ENCODE results near the gene NCOA3. TPM values are rescaled to one million over a fixed set of nuclear protein-coding genes. Genes with fewer than 3 reads are reported as not detected.

NCOA3 gene
- total RNA-seq, 1 donor from 2014 or later: 17.9 TPM

GRCh38 chr20:47465335-47466090, 36.2 kb upstream of the NCOA3 start:
- no peak for TF ChIP-seq CTCF (conservative IDR thresholded peaks at IDR 0.05; ENCODE audit: low read depth, low read length)
- no peak for DNase-seq (ENCODE audit: low read depth)
- no peak overlapping the region for H3K4me3 ChIP-seq (ENCODE audit: low read depth, low read length)

DNA sequence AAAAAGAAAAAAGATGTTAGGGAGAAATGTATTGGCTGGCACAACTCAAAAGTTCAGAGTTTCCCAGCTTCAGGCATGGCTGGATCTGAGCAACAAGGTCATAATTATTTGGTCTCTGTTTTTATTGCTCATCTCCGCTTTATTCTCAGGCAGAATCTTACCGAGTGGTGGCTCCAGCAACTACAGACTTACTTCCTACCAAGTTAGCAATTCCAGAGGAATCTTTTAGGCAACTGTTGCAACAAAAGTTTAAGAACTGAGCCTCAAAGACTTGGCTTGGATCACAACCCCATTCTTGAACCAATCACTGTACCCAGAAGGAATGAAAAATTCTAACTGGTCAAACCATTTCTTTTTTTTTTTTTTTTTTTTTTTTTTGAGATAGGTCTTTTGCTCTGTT, 35.5 kb upstream of the NCOA3 start:
- no peak for DNase-seq (ENCODE audit: low read depth)
- H3K4me3 ChIP-seq (ENCODE audit: low read depth, low read length): no peak overlapping the region
- TF ChIP-seq CTCF (conservative IDR thresholded peaks at IDR 0.05; ENCODE audit: low read depth, low read length): no peak

- no peak overlapping the region for H3K4me3 ChIP-seq (ENCODE audit: low read depth, low read length)
- no peak for DNase-seq (ENCODE audit: low read depth)
- no peak for TF ChIP-seq CTCF (conservative IDR thresholded peaks at IDR 0.05; ENCODE audit: low read depth, low read length)
These were observed 34.8 kb upstream of the NCOA3 start for GRCh38 chr20:47466704-47467459.

DNA sequence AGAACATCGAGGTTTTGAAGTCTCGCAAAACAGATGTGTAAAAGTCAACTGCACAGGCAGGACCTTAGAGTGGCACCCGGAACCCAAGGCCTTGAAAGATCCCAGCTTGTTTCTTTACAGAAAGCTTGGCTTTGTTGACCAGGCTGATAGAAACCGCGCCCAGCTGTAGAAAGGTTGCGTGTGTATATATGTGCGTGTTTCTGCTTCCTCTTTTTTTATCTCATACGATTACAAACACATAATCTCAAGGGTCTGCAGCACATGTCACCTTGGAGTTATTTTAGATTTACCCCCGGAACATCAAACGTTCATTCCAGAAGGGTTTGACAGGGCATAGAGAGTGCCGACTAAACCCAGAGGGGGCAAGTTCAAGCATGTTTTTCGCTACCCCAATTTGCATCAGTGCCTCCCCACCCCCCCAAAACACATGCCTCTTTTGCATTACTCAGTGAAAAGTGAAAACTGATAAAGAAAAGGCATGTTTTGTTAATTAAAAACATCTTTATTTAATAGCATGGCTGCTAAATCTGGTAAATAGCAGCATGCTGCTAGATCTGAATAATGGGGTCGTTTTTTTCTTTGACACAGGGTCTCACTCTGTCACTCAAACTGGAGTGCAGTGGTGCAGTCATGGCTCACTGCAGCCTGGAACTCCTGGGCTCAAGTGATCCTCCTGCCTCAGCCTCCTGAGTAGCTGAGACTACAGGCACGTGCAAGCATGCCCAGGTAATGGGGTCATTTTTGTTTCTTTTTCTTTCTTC, 33.2 kb upstream of the NCOA3 start:
- no peak for DNase-seq (ENCODE audit: low read depth)
- no peak overlapping the region for H3K4me3 ChIP-seq (ENCODE audit: low read depth, low read length)
- no peak for TF ChIP-seq CTCF (conservative IDR thresholded peaks at IDR 0.05; ENCODE audit: low read depth, low read length)

DNA sequence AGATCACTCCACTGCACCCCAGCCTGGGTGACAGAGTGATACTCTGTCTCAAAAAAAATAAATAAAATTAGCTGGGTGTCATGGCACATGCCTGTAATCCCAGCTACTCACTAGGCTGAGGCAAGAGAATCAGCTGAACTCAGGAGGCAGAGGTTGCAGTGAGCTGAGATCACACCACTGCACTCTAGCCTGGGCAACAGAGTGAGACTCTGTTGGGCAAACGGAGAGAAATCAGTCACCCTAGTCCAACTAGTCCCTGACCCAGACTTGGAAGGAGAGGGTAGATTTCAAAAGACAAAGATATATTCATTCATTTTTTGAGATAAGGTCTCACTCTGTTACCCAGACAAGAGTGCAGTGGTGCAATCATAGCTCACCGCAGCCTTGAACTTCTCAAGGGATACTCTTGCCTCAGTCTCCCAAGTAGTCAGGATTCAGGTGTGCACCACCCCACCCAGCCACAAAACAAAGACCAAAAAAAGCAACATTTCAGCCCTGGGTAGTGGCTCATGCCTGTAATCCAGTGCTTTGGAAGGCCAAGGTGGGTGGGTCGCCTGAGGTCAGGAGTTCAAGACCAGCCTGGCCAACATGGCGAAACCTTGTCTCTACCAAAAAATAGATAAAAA, 26.2 kb upstream of the NCOA3 start:
- no peak for TF ChIP-seq CTCF (conservative IDR thresholded peaks at IDR 0.05; ENCODE audit: low read depth, low read length)
- no peak overlapping the region for H3K4me3 ChIP-seq (ENCODE audit: low read depth, low read length)
- no peak for DNase-seq (ENCODE audit: low read depth)

DNA sequence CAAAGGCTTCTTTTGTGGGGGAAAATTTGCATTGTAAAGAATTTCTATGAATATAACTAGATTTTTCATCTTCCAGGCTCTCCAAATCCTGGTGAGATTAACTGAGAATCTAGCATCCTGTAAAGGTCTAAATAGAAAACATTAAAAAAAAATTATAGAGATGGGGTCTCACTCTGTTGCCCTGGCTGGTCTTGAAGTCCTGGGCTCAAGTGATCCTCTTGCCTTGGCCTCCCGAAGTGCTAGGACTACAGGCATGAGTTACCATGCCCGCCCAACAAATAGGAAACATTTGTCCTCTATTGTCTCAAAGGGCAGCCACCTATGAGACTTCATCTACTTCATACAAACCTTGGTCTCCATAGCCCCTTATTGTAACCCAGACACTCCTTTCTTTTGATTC, 25.2 kb upstream of the NCOA3 start:
- H3K4me3 ChIP-seq (ENCODE audit: low read depth, low read length): no peak overlapping the region
- DNase-seq (ENCODE audit: low read depth): no peak
- TF ChIP-seq CTCF (conservative IDR thresholded peaks at IDR 0.05; ENCODE audit: low read depth, low read length): no peak
